Measurements from ENCODE around the gene PCSK4. TPM values are rescaled to one million over a fixed set of nuclear protein-coding genes. Genes with fewer than 3 reads are reported as not detected.

The PCSK4 gene
- total and polyA plus RNA-seq, 9 of the 15 experiments (the other 6 are each of a cell fraction or from before 2014, with no cell fraction given): 0.01 to 9.1 (median 2.1) TPM; not detected in 1

- TF ChIP-seq ZNF121 (CRISPR knock-in tag; conservative IDR thresholded peaks at IDR 0.05) (0 out of 2 replicates have a peak, but pooled peaks have one; percentile 2), TBP (optimal IDR thresholded peaks at IDR 0.05; ENCODE audit: low read depth, low read length) (peak; percentile 6), CREB3 (tag; conservative IDR thresholded peaks at IDR 0.05; ENCODE audit: low read depth) (no peak), HLTF (IDR thresholded peaks at IDR 0.05) (peak; percentile 72), SP1 (CRISPR knock-in tag; IDR thresholded peaks at IDR 0.05) (peak; percentile 70), DPF2 (IDR thresholded peaks at IDR 0.05) (peak; percentile 61; the same call in 1 of the 2 replicates), ZNF197 (CRISPR knock-in tag; IDR thresholded peaks at IDR 0.05; ENCODE audit: low read depth) (no peak), RREB1 (CRISPR knock-in tag; IDR thresholded peaks at IDR 0.05) (0 out of 2 replicates have a peak, but pooled peaks have one; percentile 35), LEF1 (IDR thresholded peaks at IDR 0.05) (no peak), NCOR1 (IDR thresholded peaks at IDR 0.05) (0 out of 2 replicates have a peak, but pooled peaks have one; percentile 4), ARID1B (IDR thresholded peaks at IDR 0.05) (peak; percentile 35), NELFE (IDR thresholded peaks at IDR 0.05; ENCODE audit: insufficient read depth, insufficient read length) (no peak)
These were observed 44.8 kb downstream of the PCSK4 start (continued) for GRCh38 chr19:1445185-1445931.
